ENCODE data around the gene ST8SIA2.

Gene ST8SIA2

DNA sequence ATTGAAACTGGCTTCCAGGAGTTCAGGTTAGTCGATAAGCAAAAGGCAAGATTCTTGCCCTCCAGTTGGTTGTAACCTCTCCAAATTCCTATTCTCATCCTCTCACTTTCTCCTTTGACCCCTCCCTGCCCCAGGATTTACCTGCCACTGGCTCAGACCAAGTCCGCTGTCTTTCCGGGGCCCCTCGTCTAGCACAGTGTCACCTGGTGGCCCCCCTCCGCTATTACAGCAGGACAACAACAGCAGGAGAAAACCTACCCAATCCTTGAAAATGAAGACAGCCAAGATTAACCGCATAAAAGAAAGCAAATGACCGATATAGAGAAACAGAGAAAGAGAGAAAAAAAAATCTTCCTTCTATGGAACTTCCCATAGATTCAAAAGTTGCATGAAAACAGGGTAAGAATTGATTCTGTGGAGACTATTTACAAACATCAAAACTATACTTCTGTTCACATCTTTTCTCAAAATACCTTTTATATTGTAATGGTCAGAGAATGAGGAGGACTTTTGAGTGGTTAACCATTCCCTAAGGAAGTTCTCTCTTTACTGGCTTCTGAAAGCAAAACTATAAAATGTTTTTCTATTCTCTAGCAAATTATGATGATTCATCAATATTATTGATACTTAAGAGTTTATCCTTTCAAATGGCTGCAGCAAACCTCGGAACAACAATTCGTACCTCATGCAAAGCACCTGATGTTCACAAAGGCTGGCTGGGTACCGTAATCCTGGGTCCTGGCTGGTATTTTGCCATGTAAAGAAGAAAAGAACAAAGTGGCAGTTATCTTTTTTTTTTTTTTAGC lies 10.0 kb upstream of the ST8SIA2 start:
- no peak overlapping the region for H3K4me2 ChIP-seq (ENCODE audit: insufficient read depth, low read length, poor library complexity, severe bottlenecking)
- no peaks in the 10 kb centered on the region for H3K4me1 ChIP-seq (ENCODE audit: control insufficient read depth in 2 of 2, insufficient read depth in 1 of 2, low read depth in 1 of 2, low read length in 2 of 2)
- no peak overlapping the region for H3K23ac ChIP-seq (ENCODE audit: low read depth, low read length, poor library complexity)
- no peaks in the 10 kb centered on the region for H3K36me3 ChIP-seq (replicated peaks in 1 of 2; ENCODE audit: control insufficient read depth in 2 of 2, insufficient read depth in 2 of 2, low read length in 2 of 2)
- H2AK5ac ChIP-seq (ENCODE audit: low read depth, low read length): no peak overlapping the region
- H2AFZ ChIP-seq (ENCODE audit: low read length): no peak overlapping the region
- H4K8ac ChIP-seq (ENCODE audit: low read depth, low read length): no peak overlapping the region
- H3K18ac ChIP-seq (ENCODE audit: low read length): no peak overlapping the region
- H2BK5ac ChIP-seq (ENCODE audit: low read length): no peak overlapping the region
- H3K4ac ChIP-seq (ENCODE audit: low read length): no peak overlapping the region
- H2BK120ac ChIP-seq (ENCODE audit: low read depth, low read length): no peak overlapping the region
- no peak overlapping the region for H3K27ac ChIP-seq (replicated peaks; ENCODE audit: low read length)
- no peak overlapping the region for H3K4me3 ChIP-seq (ENCODE audit: low read length in 2 of 2)
- H3K27me3 ChIP-seq (ENCODE audit: control insufficient read depth in 3 of 3, insufficient read depth in 3 of 3, low read depth in 1 of 3, low read length in 3 of 3): no peaks in the 10 kb centered on the region
- H3K9me3 ChIP-seq (replicated peaks in 1 of 2; ENCODE audit: control insufficient read depth in 2 of 2, insufficient read depth in 1 of 2, low read depth in 1 of 2, low read length in 2 of 2): no peaks in the 10 kb centered on the region
- H2BK15ac ChIP-seq (ENCODE audit: low read length): no peak overlapping the region
- no peaks in the 10 kb centered on the region for H3K79me1 ChIP-seq (ENCODE audit: low read depth, low read length)
- no peak overlapping the region for H3K14ac ChIP-seq (ENCODE audit: low read length)
- no peak overlapping the region for H2BK12ac ChIP-seq (ENCODE audit: low read length)
- H3K9ac ChIP-seq (ENCODE audit: low read depth, low read length, poor library complexity): no peak overlapping the region
- DNase-seq (ENCODE audit: low spot score): peak; percentile 27
- no peak overlapping the region for H4K91ac ChIP-seq (ENCODE audit: low read depth, low read length, poor library complexity)
- WGBS, 2 donors (ENCODE audit: extremely low coverage in 2 of 2, insufficient read length in 2 of 2, insufficient replicate concordance in 1 of 2): no CpG with 5 or more reads among the region's 10 CpGs

DNA sequence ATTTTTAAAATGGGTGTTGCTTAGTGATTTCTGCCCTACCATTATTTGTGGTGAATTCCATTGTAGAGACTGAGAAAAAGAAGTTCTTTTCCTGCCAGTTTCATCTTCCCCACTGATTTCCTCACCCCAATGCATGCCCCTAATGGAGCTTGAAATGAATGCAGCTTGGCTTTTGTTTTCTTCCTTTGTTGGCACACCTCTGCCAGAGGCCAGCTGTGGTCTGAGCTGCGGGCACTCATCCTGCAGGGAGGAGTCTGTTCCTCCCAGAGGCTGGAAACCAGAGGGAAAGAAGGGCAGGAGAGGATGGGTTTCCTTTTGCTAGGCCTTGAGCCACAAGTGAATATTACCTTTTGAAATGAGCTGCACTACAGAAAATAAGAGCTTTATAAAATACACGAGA lies 9.3 kb upstream of the ST8SIA2 start:
- H4K8ac ChIP-seq (ENCODE audit: low read depth, low read length): no peak overlapping the region
- H3K23ac ChIP-seq (ENCODE audit: low read depth, low read length, poor library complexity): no peak overlapping the region
- H3K27ac ChIP-seq (replicated peaks; ENCODE audit: low read length): no peak overlapping the region
- H3K9ac ChIP-seq (ENCODE audit: low read depth, low read length, poor library complexity): no peak overlapping the region
- H3K14ac ChIP-seq (ENCODE audit: low read length): no peak overlapping the region
- H3K18ac ChIP-seq (ENCODE audit: low read length): no peak overlapping the region
- H2BK5ac ChIP-seq (ENCODE audit: low read length): no peak overlapping the region
- no peak overlapping the region for H2BK12ac ChIP-seq (ENCODE audit: low read length)
- no peaks in the 10 kb centered on the region for H3K36me3 ChIP-seq (replicated peaks in 1 of 2; ENCODE audit: control insufficient read depth in 2 of 2, insufficient read depth in 2 of 2, low read length in 2 of 2)
- H3K4me1 ChIP-seq (ENCODE audit: control insufficient read depth in 2 of 2, insufficient read depth in 1 of 2, low read depth in 1 of 2, low read length in 2 of 2): no peaks in the 10 kb centered on the region
- H2AK5ac ChIP-seq (ENCODE audit: low read depth, low read length): no peak overlapping the region
- H3K9me3 ChIP-seq (replicated peaks in 1 of 2; ENCODE audit: control insufficient read depth in 2 of 2, insufficient read depth in 1 of 2, low read depth in 1 of 2, low read length in 2 of 2): no peaks in the 10 kb centered on the region
- WGBS, 2 donors (ENCODE audit: extremely low coverage in 2 of 2, insufficient read length in 2 of 2, insufficient replicate concordance in 1 of 2): no CpG with 5 or more reads among the region's 2 CpGs
- no peaks in the 10 kb centered on the region for H3K79me1 ChIP-seq (ENCODE audit: low read depth, low read length)
- H3K4ac ChIP-seq (ENCODE audit: low read length): no peak overlapping the region
- no peak for DNase-seq (ENCODE audit: low spot score)
- no peak overlapping the region for H3K4me3 ChIP-seq (ENCODE audit: low read length in 2 of 2)
- H2BK15ac ChIP-seq (ENCODE audit: low read length): no peak overlapping the region
- H4K91ac ChIP-seq (ENCODE audit: low read depth, low read length, poor library complexity): no peak overlapping the region
- H2BK120ac ChIP-seq (ENCODE audit: low read depth, low read length): no peak overlapping the region
- no peak overlapping the region for H3K4me2 ChIP-seq (ENCODE audit: insufficient read depth, low read length, poor library complexity, severe bottlenecking)
- no peaks in the 10 kb centered on the region for H3K27me3 ChIP-seq (ENCODE audit: control insufficient read depth in 3 of 3, insufficient read depth in 3 of 3, low read depth in 1 of 3, low read length in 3 of 3)
- no peak overlapping the region for H2AFZ ChIP-seq (ENCODE audit: low read length)

DNA sequence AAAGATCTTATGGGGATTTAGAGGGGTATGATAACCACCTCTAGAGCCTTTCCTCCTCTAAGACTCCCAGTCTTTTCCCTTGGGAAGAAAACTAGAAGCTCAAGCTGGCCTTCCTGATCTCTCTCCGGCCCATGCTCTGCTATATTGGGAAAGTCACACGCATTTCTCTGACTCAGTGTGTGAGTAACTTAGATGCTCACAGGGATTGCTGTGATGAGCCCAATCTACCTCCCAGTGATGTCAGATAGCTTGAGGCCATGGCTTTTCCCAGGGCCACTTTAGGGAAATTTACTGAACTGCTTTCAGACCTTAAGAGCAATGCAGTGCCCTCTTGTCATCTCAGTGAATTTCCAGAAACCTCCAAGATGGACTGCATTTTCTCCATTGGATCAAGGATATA lies 8.6 kb upstream of the ST8SIA2 start:
- no peak overlapping the region for H3K4me2 ChIP-seq (ENCODE audit: insufficient read depth, low read length, poor library complexity, severe bottlenecking)
- H3K79me1 ChIP-seq (ENCODE audit: low read depth, low read length): no peaks in the 10 kb centered on the region
- no peak overlapping the region for H2BK12ac ChIP-seq (ENCODE audit: low read length)
- H3K23ac ChIP-seq (ENCODE audit: low read depth, low read length, poor library complexity): no peak overlapping the region
- no peaks in the 10 kb centered on the region for H3K4me1 ChIP-seq (ENCODE audit: control insufficient read depth in 2 of 2, insufficient read depth in 1 of 2, low read depth in 1 of 2, low read length in 2 of 2)
- WGBS, 2 donors (ENCODE audit: extremely low coverage in 2 of 2, insufficient read length in 2 of 2, insufficient replicate concordance in 1 of 2): no CpG with 5 or more reads among the region's 2 CpGs
- H4K91ac ChIP-seq (ENCODE audit: low read depth, low read length, poor library complexity): no peak overlapping the region
- no peak overlapping the region for H3K4ac ChIP-seq (ENCODE audit: low read length)
- H2BK120ac ChIP-seq (ENCODE audit: low read depth, low read length): no peak overlapping the region
- no peak for DNase-seq (ENCODE audit: low spot score)
- no peaks in the 10 kb centered on the region for H3K27me3 ChIP-seq (ENCODE audit: control insufficient read depth in 3 of 3, insufficient read depth in 3 of 3, low read depth in 1 of 3, low read length in 3 of 3)
- H3K9me3 ChIP-seq (replicated peaks in 1 of 2; ENCODE audit: control insufficient read depth in 2 of 2, insufficient read depth in 1 of 2, low read depth in 1 of 2, low read length in 2 of 2): no peaks in the 10 kb centered on the region
- no peak overlapping the region for H4K8ac ChIP-seq (ENCODE audit: low read depth, low read length)
- no peak overlapping the region for H3K18ac ChIP-seq (ENCODE audit: low read length)
- no peaks in the 10 kb centered on the region for H3K36me3 ChIP-seq (replicated peaks in 1 of 2; ENCODE audit: control insufficient read depth in 2 of 2, insufficient read depth in 2 of 2, low read length in 2 of 2)
- no peak overlapping the region for H3K14ac ChIP-seq (ENCODE audit: low read length)
- no peak overlapping the region for H3K4me3 ChIP-seq (ENCODE audit: low read length in 2 of 2)
- H2BK15ac ChIP-seq (ENCODE audit: low read length): no peak overlapping the region
- H3K27ac ChIP-seq (replicated peaks; ENCODE audit: low read length): no peak overlapping the region
- H2BK5ac ChIP-seq (ENCODE audit: low read length): no peak overlapping the region
- H2AFZ ChIP-seq (ENCODE audit: low read length): no peak overlapping the region
- H2AK5ac ChIP-seq (ENCODE audit: low read depth, low read length): no peak overlapping the region
- H3K9ac ChIP-seq (ENCODE audit: low read depth, low read length, poor library complexity): no peak overlapping the region

DNA sequence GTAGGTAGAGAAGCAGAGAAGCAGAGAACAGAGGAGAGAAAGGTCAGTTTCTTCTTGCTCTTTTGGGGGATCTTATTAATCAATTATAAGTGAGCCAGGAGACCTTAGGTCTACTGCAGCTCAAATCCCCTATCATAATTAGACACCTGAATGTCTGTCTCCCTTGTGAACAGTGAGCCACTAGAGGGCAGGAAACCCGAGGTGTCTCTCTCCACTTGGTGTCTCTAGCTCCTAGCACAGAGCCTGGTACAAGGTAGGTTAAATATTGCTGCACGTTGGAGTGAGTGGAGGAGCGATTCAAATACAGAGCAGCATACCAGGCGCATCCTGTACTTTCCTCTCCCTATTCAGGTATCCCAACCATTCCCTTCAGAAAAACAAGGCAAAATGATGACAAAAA lies 2.0 kb upstream of the ST8SIA2 start:
- no peak overlapping the region for H2BK5ac ChIP-seq (ENCODE audit: low read length)
- H3K4me1 ChIP-seq (ENCODE audit: control insufficient read depth in 2 of 2, insufficient read depth in 1 of 2, low read depth in 1 of 2, low read length in 2 of 2): peaks cover 3 to 19% of the 10 kb centered on the region in 2 donors
- no peak overlapping the region for H3K4ac ChIP-seq (ENCODE audit: low read length)
- no peak overlapping the region for H3K18ac ChIP-seq (ENCODE audit: low read length)
- no peak overlapping the region for H3K23ac ChIP-seq (ENCODE audit: low read depth, low read length, poor library complexity)
- no peak overlapping the region for H2BK120ac ChIP-seq (ENCODE audit: low read depth, low read length)
- DNase-seq (ENCODE audit: low spot score): no peak
- H4K91ac ChIP-seq (ENCODE audit: low read depth, low read length, poor library complexity): no peak overlapping the region
- no peak overlapping the region for H3K4me2 ChIP-seq (ENCODE audit: insufficient read depth, low read length, poor library complexity, severe bottlenecking)
- H2AFZ ChIP-seq (ENCODE audit: low read length): no peak overlapping the region
- H3K4me3 ChIP-seq (ENCODE audit: low read length in 2 of 2): no peak overlapping the region
- no peak overlapping the region for H2BK15ac ChIP-seq (ENCODE audit: low read length)
- H3K36me3 ChIP-seq (replicated peaks in 1 of 2; ENCODE audit: control insufficient read depth in 2 of 2, insufficient read depth in 2 of 2, low read length in 2 of 2): peaks cover 3 to 6% of the 10 kb centered on the region in 2 donors
- H4K8ac ChIP-seq (ENCODE audit: low read depth, low read length): no peak overlapping the region
- no peak overlapping the region for H2AK5ac ChIP-seq (ENCODE audit: low read depth, low read length)
- H2BK12ac ChIP-seq (ENCODE audit: low read length): no peak overlapping the region
- H3K14ac ChIP-seq (ENCODE audit: low read length): no peak overlapping the region
- no CpG with 5 or more reads among the region's 4 CpGs for WGBS, 2 donors (ENCODE audit: extremely low coverage in 2 of 2, insufficient read length in 2 of 2, insufficient replicate concordance in 1 of 2)
- H3K79me1 ChIP-seq (ENCODE audit: low read depth, low read length): peaks cover 8% of the 10 kb centered on the region
- H3K27ac ChIP-seq (replicated peaks; ENCODE audit: low read length): no peak overlapping the region
- H3K27me3 ChIP-seq (ENCODE audit: control insufficient read depth in 3 of 3, insufficient read depth in 3 of 3, low read depth in 1 of 3, low read length in 3 of 3): no peaks in the 10 kb centered on the region
- H3K9ac ChIP-seq (ENCODE audit: low read depth, low read length, poor library complexity): no peak overlapping the region
- H3K9me3 ChIP-seq (replicated peaks in 1 of 2; ENCODE audit: control insufficient read depth in 2 of 2, insufficient read depth in 1 of 2, low read depth in 1 of 2, low read length in 2 of 2): no peaks in the 10 kb centered on the region
